GM12878 (cell line): ENCODE results near the gene ST3GAL5.

ENCODE experiments used
- CTCF ChIP-seq, 3 experiments: IDR thresholded peaks in 2 of 3; conservative IDR thresholded peaks in 1 of 3; 2 replicates each; pipeline ENCODE4 v1.5.1; 2011; ENCODE audit warnings: low read depth in 3 of 3, low read length in 3 of 3, mild to moderate bottlenecking in 3 of 3, control low read depth in 2 of 3, moderate library complexity in 2 of 3, inconsistent platforms in 1 of 3, mixed read lengths in 1 of 3; ENCODE audit not compliant: control insufficient read depth in 2 of 3, insufficient read depth in 1 of 3; ENCODE audit errors: extremely low read depth in 1 of 3
- ELK1 ChIP-seq: IDR thresholded peaks from 2 replicates; pipeline ENCODE4 v1.6.1; 2012; ENCODE audit warnings: low read depth, low read length, improper control_type of control experiment
- EZH2 ChIP-seq: IDR thresholded peaks from 2 replicates; pipeline ENCODE4 v1.6.1; 2012; ENCODE audit warnings: low read depth, mild to moderate bottlenecking, control low read depth, inconsistent platforms, low read length, borderline replicate concordance; ENCODE audit not compliant: control insufficient read depth
- GABPA ChIP-seq: IDR thresholded peaks from 2 replicates; pipeline ENCODE4 v1.6.1; 2014; ENCODE audit warnings: antibody characterized with exemption, low read depth, mild to moderate bottlenecking, inconsistent platforms
- SMC3 ChIP-seq: IDR thresholded peaks from 2 replicates; pipeline ENCODE4 v1.6.1; 2011; ENCODE audit warnings: low read length, improper control_type of control experiment, borderline replicate concordance

- TF ChIP-seq EZH2, result no peak
- TF ChIP-seq SMC3, result no peak
- TF ChIP-seq CTCF (IDR thresholded peaks at IDR 0.05 in 2 of 3, conservative IDR thresholded peaks at IDR 0.05 in 1 of 3; ENCODE audit: control insufficient read depth in 2 of 3, extremely low read depth in 1 of 3, insufficient read depth in 1 of 3, low read depth in 3 of 3, low read length in 3 of 3), result no peak
- no peak for TF ChIP-seq ELK1
- TF ChIP-seq GABPA, result no peak
Observed at GRCh38 chr2:85926931-85927661, 38.3 kb upstream of the ST3GAL5 start.
